Keratinocyte (primary cell): Measurements from ENCODE around the gene SLC38A6. TPM values are rescaled to one million over a fixed set of nuclear protein-coding genes. Genes with fewer than 3 reads are reported as not detected.

Experiments used
- DNase-seq: peaks from one replicate; pipeline ENCODE4 v3.0.0-alpha.2; 2011; ENCODE audit warnings: low read depth, missing footprints, low spot score
- FAIRE-seq: peaks from 2 replicates; lab custom pipeline; 2011; peaks lifted over from hg19 to GRCh38; lab: Jason Lieb, UNC
- H2AFZ ChIP-seq: 2 replicates; pipeline ENCODE4 v1.6.0; 2012; ENCODE audit warnings: low read length, control low read depth, inconsistent platforms; ENCODE audit not compliant: control insufficient read depth
- H3K27ac ChIP-seq: 2 replicates; pipeline ENCODE4 v1.5.1; 2011; ENCODE audit warnings: low read length; ENCODE audit not compliant: control insufficient read depth, insufficient read depth
- H3K27me3 ChIP-seq: 3 replicates; pipeline ENCODE4 v1.6.0; 2011; ENCODE audit warnings: low read length; ENCODE audit not compliant: control insufficient read depth, insufficient read depth; ENCODE audit errors: extremely low read depth
- H3K36me3 ChIP-seq, 2 experiments: 2 replicates in 1 of 2; 3 replicates in 1 of 2; pipeline ENCODE4 v1.5.1; 2011; ENCODE audit warnings: low read length in 2 of 2, mild to moderate bottlenecking in 1 of 2; ENCODE audit not compliant: control insufficient read depth in 2 of 2, insufficient read depth in 2 of 2; ENCODE audit errors: extremely low read depth in 1 of 2
- H3K4me1 ChIP-seq: 3 replicates; pipeline ENCODE4 v1.5.1; 2011; ENCODE audit warnings: low read length; ENCODE audit not compliant: control insufficient read depth, insufficient read depth; ENCODE audit errors: extremely low read depth
- H3K4me2 ChIP-seq: 3 replicates; pipeline ENCODE4 v1.6.0; 2011; ENCODE audit warnings: low read depth, low read length; ENCODE audit not compliant: control insufficient read depth, insufficient read depth; ENCODE audit errors: extremely low read depth
- H3K4me3 ChIP-seq, 3 experiments: fragments of 200-600 bp in 1 of 3; sonication (generic) in 1 of 3; 2 replicates in 2 of 3; 3 replicates in 1 of 3; pipeline ENCODE4 v1.5.1; 2011 to 2016; ENCODE audit warnings: low read length in 3 of 3, mild to moderate bottlenecking in 3 of 3, control low read depth in 2 of 3, inconsistent platforms in 1 of 3, low read depth in 1 of 3, mixed read lengths in 1 of 3, mixed run types in 1 of 3, moderate library complexity in 1 of 3; ENCODE audit not compliant: control insufficient read depth in 2 of 3, insufficient read depth in 2 of 3; ENCODE audit errors: extremely low read depth in 1 of 3
- H3K79me2 ChIP-seq: 2 replicates; pipeline ENCODE4 v1.6.0; 2012; ENCODE audit warnings: low read length; ENCODE audit not compliant: control insufficient read depth, insufficient read depth
- H3K9ac ChIP-seq: 3 replicates; pipeline ENCODE4 v1.6.0; 2011; ENCODE audit warnings: low read length; ENCODE audit not compliant: control insufficient read depth, insufficient read depth; ENCODE audit errors: extremely low read depth
- H3K9me1 ChIP-seq: 3 replicates; pipeline ENCODE4 v1.6.0; 2011; ENCODE audit warnings: low read length; ENCODE audit not compliant: control insufficient read depth, insufficient read depth; ENCODE audit errors: extremely low read depth
- H3K9me3 ChIP-seq: 2 replicates; pipeline ENCODE4 v1.5.1; 2012; ENCODE audit warnings: low read depth, low read length; ENCODE audit not compliant: control insufficient read depth
- H4K20me1 ChIP-seq: 3 replicates; pipeline ENCODE4 v1.6.0; 2011; ENCODE audit warnings: low read length; ENCODE audit not compliant: control insufficient read depth, insufficient read depth; ENCODE audit errors: extremely low read depth
- EZH2 ChIP-seq: IDR thresholded peaks from one replicate; pipeline ENCODE4 v1.6.1; 2012; ENCODE audit warnings: inconsistent platforms, mild to moderate bottlenecking, low read length, moderate library complexity
- dilution Hi-C: fragments of 300-500 bp; cut with MboI; formaldehyde crosslinking; loops from one replicate; pipeline ENCODE4 v1.7.0; 2020; ENCODE audit warnings: low sequenced_read_pairs; ENCODE audit not compliant: extremely low pct_ligation_motif_present
- polyA plus RNA-seq, 5 experiments: library from polyadenylated mRNA; depleted of rRNA in 3 of 5; stranded (reverse) in 3 of 5; stranded (forward) in 1 of 5; unstranded in 1 of 5; fragments of >200 nt; gene quantifications; 1 replicate in 1 of 5; 2 replicates in 3 of 5; 3 replicates in 1 of 5; pipeline versions ENCODE4 v1.2.1 to v1.2.3, GENCODE V29; 2011 to 2012; ENCODE audit warnings: missing spikeins in 2 of 5, low read depth in 1 of 5, low replicate concordance in 1 of 5
- TF ChIP-seq, protein P1 (sequence below), 3 experiments: IDR thresholded peaks in 1 of 3; conservative IDR thresholded peaks in 1 of 3; optimal IDR thresholded peaks in 1 of 3; 2 replicates in 2 of 3; 3 replicates in 1 of 3; pipeline versions ENCODE3 to v1.5.1; 2011; ENCODE audit warnings: low read length in 3 of 3, mild to moderate bottlenecking in 3 of 3, moderate library complexity in 2 of 3, control low read depth in 1 of 3, inconsistent platforms in 1 of 3; ENCODE audit not compliant: insufficient read depth in 2 of 3; ENCODE audit errors: extremely low read depth in 1 of 3

Gene SLC38A6
- polyA plus RNA-seq, 1 donor (not counting 4 experiments of a cell fraction or from before 2014, with no cell fraction given) = 15.7 TPM

DNA sequence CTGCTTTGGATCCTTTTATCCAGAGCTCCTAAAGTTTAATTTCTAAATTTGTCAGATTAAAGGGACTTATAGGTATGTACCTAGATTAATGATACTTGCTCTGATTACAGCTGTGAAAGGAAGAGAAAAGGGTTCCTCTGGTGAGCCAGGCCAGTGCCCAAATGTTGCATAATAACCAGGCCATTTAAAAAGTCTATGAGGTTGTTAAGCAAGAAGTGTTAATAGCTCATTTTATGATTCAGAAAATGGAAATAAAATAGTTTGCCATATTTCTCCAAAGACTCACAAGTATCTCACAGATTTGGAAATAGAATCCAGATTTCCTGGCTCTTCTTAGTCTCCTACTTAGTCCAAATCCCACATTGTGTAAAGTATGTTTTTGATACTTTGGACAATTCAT is 67.6 kb downstream of the SLC38A6 start:
- H3K36me3 ChIP-seq = no peaks in the 10 kb centered on the region
- no peak for FAIRE-seq
- H3K9ac ChIP-seq = no peak overlapping the region
- no peaks in the 10 kb centered on the region for H3K27me3 ChIP-seq
- H2AFZ ChIP-seq = no peak overlapping the region
- no peaks in the 10 kb centered on the region for H3K9me1 ChIP-seq
- DNase-seq = no peak
- no peaks in the 10 kb centered on the region for H3K9me3 ChIP-seq
- no peaks in the 10 kb centered on the region for H3K4me1 ChIP-seq
- dilution Hi-C loops = no loop called here
- no peak overlapping the region for H3K27ac ChIP-seq
- no peak overlapping the region for H3K4me3 ChIP-seq
- no peaks in the 10 kb centered on the region for H4K20me1 ChIP-seq
- no peaks in the 10 kb centered on the region for H3K79me2 ChIP-seq
- H3K4me2 ChIP-seq = no peak overlapping the region
- TF ChIP-seq, protein P1, sequence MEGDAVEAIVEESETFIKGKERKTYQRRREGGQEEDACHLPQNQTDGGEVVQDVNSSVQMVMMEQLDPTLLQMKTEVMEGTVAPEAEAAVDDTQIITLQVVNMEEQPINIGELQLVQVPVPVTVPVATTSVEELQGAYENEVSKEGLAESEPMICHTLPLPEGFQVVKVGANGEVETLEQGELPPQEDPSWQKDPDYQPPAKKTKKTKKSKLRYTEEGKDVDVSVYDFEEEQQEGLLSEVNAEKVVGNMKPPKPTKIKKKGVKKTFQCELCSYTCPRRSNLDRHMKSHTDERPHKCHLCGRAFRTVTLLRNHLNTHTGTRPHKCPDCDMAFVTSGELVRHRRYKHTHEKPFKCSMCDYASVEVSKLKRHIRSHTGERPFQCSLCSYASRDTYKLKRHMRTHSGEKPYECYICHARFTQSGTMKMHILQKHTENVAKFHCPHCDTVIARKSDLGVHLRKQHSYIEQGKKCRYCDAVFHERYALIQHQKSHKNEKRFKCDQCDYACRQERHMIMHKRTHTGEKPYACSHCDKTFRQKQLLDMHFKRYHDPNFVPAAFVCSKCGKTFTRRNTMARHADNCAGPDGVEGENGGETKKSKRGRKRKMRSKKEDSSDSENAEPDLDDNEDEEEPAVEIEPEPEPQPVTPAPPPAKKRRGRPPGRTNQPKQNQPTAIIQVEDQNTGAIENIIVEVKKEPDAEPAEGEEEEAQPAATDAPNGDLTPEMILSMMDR (optimal IDR thresholded peaks at IDR 0.05 in 1 of 3, IDR thresholded peaks at IDR 0.05 in 1 of 3, conservative IDR thresholded peaks at IDR 0.05 in 1 of 3; ENCODE audit: extremely low read depth in 1 of 3, insufficient read depth in 2 of 3, low read length in 3 of 3) = no peak
- no peak for TF ChIP-seq EZH2

DNA sequence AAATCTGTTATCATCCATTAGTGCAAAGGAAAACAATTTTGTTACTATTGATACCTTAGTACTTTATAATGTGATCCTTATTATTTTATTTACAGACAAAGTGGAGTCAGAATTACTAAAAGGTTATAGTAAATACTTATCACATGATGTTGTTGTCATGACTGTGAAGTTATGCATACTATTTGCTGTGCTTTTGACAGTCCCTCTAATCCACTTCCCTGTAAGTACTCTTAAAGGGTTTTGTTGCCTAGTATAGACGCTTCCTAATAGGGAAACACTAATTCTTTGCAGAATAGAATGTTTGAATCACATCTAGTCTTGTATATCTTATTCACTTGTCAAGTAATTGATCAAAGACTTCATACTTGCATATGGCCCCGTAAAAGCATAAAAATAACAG is 69.4 kb downstream of the SLC38A6 start:
- H3K79me2 ChIP-seq = no peaks in the 10 kb centered on the region
- no peak overlapping the region for H3K27ac ChIP-seq
- H3K9me3 ChIP-seq = no peaks in the 10 kb centered on the region
- no peaks in the 10 kb centered on the region for H4K20me1 ChIP-seq
- no peaks in the 10 kb centered on the region for H3K27me3 ChIP-seq
- dilution Hi-C loops = no loop called here
- H2AFZ ChIP-seq = no peak overlapping the region
- FAIRE-seq (no peak), DNase-seq (no peak)
- no peaks in the 10 kb centered on the region for H3K36me3 ChIP-seq
- H3K9ac ChIP-seq = no peak overlapping the region
- no peaks in the 10 kb centered on the region for H3K9me1 ChIP-seq
- H3K4me2 ChIP-seq = no peak overlapping the region
- TF ChIP-seq, protein P1 (optimal IDR thresholded peaks at IDR 0.05 in 1 of 3, IDR thresholded peaks at IDR 0.05 in 1 of 3, conservative IDR thresholded peaks at IDR 0.05 in 1 of 3; ENCODE audit: extremely low read depth in 1 of 3, insufficient read depth in 2 of 3, low read length in 3 of 3) = no peak
- no peak for TF ChIP-seq EZH2
- no peaks in the 10 kb centered on the region for H3K4me1 ChIP-seq
- H3K4me3 ChIP-seq = no peak overlapping the region
